KOPT-K1 (cell line): Measurements from ENCODE around the gene MAPKAP1.

Experiments
- H3K27ac ChIP-seq: fragments of 200-600 bp; sonication (generic); 2 replicates; pipeline ENCODE4 v1.5.1; 2016; ENCODE audit warnings: antibody characterized with exemption, mild to moderate bottlenecking, low read depth, low read length; ENCODE audit not compliant: poor library complexity, severe bottlenecking
- H3K36me3 ChIP-seq: fragments of 200-600 bp; sonication (generic); 2 replicates; pipeline ENCODE4 v1.5.1; 2017; ENCODE audit warnings: antibody characterized with exemption, mild to moderate bottlenecking, low read length, moderate library complexity; ENCODE audit not compliant: insufficient read depth
- H3K9me3 ChIP-seq: fragments of 200-600 bp; sonication (generic); 2 replicates; pipeline ENCODE4 v1.5.1; 2017; ENCODE audit warnings: antibody characterized with exemption, low read length, mild to moderate bottlenecking; ENCODE audit not compliant: insufficient read depth, poor library complexity, severe bottlenecking

Gene MAPKAP1

GRCh38 chr9:125532812-125533594 is 174.0 kb downstream of the MAPKAP1 start:
- Histone ChIP-seq H3K36me3 (no peaks in the 10 kb centered on the region), H3K9me3 (no peaks in the 10 kb centered on the region), H3K27ac (no peak overlapping the region)

DNA sequence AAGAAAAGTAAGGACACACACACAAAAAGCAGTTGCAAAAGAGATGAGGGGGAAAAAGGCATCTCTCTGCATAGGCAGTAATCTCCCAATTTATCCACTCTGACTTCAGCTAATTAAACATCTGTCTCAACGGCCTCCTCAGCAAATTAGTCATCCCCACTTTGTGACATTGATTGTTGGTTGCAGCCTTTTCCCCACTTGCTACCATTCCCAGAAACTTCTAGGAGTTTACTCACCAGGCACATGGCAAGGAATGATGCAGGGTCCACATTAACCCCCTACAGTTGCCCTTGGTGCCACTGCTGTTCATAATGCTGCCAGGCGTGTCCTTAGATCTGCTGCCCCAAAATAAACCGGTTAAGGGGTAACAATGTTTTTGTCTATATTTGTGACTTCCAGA is 174.6 kb downstream of the MAPKAP1 start:
- Histone ChIP-seq H3K36me3 (no peaks in the 10 kb centered on the region), H3K9me3 (no peaks in the 10 kb centered on the region), H3K27ac (no peak overlapping the region)

DNA sequence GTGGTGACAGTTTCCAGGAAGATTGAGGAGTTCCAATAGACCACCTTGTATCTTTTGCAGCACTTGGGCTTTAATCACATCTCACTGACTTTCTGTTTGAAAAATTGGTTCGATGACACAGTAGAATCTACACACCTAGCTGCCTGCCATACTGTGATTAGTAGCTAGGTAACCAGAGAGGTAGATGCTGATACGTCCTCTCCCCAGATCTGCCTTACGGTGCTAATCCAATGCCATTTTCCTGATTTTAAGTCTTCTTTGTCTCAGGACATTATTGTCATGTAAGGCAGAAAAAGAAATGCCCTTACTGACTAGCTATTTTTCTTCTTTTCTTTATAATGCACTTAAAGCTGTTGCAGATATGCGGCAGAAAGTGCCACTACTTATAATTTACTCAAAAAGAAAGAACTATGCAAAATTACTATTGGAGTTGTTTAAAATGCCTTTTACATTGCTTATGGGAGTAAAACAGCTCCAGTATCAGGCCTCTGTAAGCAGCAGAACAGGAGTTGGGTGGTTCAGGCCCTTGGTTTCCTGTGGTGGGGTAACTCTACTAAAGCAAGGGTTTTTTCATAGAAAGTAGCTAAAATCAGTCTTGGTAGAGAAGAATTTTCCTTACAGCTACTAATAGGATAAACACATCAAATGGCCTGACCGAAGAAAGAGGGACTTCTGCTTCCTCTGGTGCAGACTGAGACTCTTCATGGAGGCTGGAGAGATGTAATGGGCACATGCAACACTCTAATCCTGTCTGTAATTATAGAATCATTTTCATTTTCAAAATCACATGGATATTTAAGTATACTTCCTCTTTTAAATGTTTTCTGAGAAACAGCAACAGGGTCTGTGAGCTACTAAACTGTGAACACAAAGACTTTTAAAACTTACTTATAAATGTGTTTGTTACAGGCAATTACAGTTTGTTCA is 177.2 kb downstream of the MAPKAP1 start:
- no peaks in the 10 kb centered on the region for H3K36me3 ChIP-seq
- no peaks in the 10 kb centered on the region for H3K9me3 ChIP-seq
- H3K27ac ChIP-seq: no peak overlapping the region

DNA sequence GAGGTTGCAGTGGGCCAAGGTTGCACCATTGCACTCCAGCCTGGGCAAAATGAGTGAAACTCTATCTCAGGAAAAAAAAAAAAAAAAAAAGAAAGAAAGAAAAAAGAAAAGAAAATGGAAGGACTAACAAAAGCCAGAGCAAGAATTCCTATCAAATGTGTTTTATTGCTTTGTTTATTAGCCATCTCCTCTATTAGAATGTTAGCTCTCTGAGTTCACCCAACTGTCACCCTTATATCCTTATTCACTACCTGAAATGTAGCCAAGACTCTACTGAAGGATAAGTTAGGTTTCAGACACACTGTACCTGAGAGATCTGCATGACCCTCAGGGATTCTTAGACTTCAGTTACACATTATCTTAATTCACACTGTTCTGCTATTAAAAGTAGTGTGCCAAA is 177.9 kb downstream of the MAPKAP1 start:
- Histone ChIP-seq H3K36me3 (no peaks in the 10 kb centered on the region), H3K9me3 (no peaks in the 10 kb centered on the region)

GRCh38 chr9:125527471-125528002 is 179.5 kb downstream of the MAPKAP1 start:
- H3K36me3 ChIP-seq: no peaks in the 10 kb centered on the region
- no peak overlapping the region for H3K27ac ChIP-seq
- H3K9me3 ChIP-seq: no peaks in the 10 kb centered on the region

More for the DNA sequence above, 177.9 kb downstream of the MAPKAP1 start:
- no peak overlapping the region for H3K27ac ChIP-seq

GRCh38 chr9:125525921-125526631 is 180.9 kb downstream of the MAPKAP1 start:
- Histone ChIP-seq H3K9me3 (no peaks in the 10 kb centered on the region), H3K36me3 (no peaks in the 10 kb centered on the region), H3K27ac (no peak overlapping the region)

- Histone ChIP-seq H3K27ac (no peak overlapping the region), H3K36me3 (no peaks in the 10 kb centered on the region), H3K9me3 (no peaks in the 10 kb centered on the region)
These were observed 182.2 kb downstream of the MAPKAP1 start for GRCh38 chr9:125524583-125525355.

GRCh38 chr9:125523681-125524080 is 183.3 kb downstream of the MAPKAP1 start:
- Histone ChIP-seq H3K27ac (no peak overlapping the region), H3K9me3 (no peaks in the 10 kb centered on the region), H3K36me3 (no peaks in the 10 kb centered on the region)

DNA sequence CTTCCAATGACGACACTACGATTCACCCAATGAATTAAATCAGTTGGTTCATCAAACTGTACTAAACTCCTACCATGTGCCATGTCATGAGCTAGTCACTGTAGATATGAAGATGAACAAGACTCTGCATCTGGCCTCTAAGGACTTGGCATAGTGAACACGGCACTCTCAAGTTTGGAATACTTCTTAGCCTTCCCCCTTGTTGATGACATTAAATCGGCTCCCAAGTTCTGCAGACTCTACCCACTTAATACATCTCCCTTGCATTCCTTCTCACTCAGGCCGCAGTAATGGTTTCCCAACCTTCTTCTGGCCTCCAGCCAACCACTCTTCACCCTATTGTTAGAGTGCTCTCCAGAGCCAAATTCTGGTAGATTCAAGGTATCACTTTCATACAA is 184.7 kb downstream of the MAPKAP1 start:
- H3K36me3 ChIP-seq: no peaks in the 10 kb centered on the region
- H3K27ac ChIP-seq: peak overlapping the region; percentile 52
- H3K9me3 ChIP-seq: no peaks in the 10 kb centered on the region

DNA sequence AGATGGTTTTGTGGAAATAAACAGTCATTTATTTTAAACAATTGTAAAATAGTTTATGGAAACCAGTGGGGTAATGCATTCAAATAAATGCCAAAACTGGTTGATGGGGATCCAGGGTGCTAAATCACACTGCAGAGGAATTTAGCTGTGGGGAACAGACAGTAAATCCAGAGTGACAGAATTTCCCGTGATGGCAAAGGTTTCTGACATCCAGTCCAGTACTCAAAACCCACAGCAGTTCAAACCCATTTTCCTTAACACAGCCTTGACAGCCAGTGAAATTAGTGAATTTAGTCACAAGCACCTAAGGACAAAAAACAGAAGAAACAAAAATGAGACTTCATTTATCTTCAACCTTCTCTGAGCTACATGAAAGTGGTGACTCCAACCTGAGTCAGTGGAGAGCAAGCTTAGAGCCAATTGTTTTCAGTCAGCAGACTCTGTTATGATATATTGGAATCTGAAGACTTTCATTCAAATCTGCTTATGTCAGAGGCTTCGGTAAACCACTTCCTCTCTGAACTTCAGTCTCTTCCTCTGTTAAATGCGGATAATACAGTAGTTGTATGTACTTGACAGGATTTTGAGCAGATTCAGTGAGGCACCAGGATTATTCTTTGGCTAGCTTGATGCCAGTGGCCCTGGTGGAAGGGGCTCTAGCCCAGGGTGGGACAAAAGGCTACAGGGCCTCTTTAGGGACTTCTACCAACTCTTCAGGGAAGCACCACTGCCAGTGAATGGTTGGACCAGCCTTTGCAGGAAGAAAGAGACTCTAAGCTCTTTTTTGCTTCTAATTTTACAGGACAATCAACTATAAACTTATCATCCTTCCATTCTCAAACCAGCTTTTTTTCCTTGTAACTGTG is 185.3 kb downstream of the MAPKAP1 start:
- Histone ChIP-seq H3K9me3 (no peaks in the 10 kb centered on the region), H3K36me3 (no peaks in the 10 kb centered on the region), H3K27ac (peak overlapping the region; percentile 52)

DNA sequence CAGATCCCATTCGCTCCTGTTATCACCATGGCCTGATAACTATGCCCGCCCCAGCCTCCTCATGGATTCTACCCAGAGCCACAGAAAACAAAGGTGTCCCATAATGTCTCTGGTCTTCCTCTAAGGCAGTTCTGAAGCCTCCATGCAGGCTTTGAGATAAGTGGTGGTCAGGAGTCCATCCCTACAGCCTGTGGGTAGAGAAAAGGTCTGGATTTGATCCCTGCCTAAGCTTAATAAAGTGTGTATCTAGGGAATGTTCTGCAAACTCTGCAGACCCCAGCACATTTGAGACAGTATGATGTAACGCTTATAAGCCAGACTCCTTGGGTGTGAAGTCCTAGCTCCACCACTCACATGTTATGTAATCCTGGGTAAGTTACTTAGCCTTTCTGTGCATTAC is 187.3 kb downstream of the MAPKAP1 start:
- Histone ChIP-seq H3K36me3 (no peaks in the 10 kb centered on the region), H3K27ac (no peak overlapping the region), H3K9me3 (no peaks in the 10 kb centered on the region)

DNA sequence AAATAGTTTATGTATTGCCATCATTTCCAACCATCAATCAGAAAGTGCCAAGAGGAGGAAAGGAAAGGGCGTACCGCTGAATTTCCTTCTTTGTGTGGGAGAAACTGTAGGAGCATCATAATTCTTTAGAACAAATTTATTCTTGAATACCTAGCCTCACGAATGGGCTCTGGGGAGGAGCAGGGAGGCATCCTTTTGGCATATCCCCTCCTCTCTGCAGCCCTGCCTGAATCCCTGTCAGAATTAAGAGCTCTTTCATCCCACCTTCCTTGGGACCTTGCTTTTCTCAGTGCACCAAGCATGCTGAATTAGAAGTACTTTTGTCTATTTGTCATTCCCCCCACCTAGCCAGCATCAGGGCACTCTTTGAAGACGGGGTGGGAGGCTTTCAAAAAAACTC is 189.4 kb downstream of the MAPKAP1 start:
- Histone ChIP-seq H3K36me3 (no peaks in the 10 kb centered on the region), H3K27ac (no peak overlapping the region), H3K9me3 (no peaks in the 10 kb centered on the region)

DNA sequence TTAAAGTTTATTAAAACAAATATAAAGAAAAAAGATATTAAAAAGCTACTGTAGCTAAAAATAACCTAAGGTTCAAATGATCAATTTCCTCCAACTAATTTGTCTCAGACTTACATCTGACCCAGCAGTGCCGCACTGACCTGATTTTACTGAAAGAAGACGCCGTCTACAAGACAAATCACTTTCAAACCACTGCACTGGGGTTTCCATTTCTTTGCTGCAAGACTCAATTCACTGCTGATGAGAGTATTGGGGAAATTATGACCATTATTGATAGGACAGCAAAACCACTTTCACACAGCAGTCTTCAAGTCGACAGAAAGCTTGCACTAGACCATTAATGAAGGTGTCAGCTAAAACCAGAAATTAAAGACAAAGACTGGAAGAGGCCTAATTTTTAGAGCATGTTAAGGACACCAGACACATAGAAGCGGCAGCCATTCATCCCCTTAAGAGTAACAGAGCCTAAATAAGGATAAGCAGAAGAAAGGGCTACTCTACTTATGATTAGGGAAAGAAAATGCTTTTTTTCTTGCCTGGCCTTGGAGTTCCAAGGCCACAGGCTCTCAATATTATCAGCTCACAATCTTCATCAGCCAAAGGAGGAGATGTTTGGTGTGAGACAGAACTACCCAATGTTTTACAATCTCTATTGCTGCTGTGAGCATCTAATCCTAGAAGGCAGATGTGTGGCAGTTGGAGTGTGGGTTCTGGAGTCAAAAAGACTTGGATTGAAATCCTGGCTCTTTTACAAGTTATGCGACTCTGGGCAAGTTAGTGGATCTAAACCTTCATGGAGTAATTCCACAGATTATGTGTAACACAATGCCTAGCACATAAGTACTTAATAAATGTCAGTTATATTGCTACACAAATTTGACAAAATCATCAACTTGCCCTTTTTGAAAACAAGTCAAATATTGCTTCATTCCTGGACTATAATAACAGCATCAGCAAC is 190.7 kb downstream of the MAPKAP1 start:
- H3K27ac ChIP-seq: no peak overlapping the region
- H3K9me3 ChIP-seq: no peaks in the 10 kb centered on the region
- no peaks in the 10 kb centered on the region for H3K36me3 ChIP-seq
